Mucosa of rectum (tissue), 2 donors: Measurements from ENCODE around the gene ZSCAN22.

ENCODE experiments used
- H3K27ac ChIP-seq, 2 donors: one replicate each; pipeline ENCODE4 v1.7.0; 2013; ENCODE audit warnings: inconsistent platforms in 2 of 2, low read depth in 2 of 2, low read length in 2 of 2
- H3K27me3 ChIP-seq, 2 donors: one replicate each; pipeline ENCODE4 v1.7.0; 2013; ENCODE audit warnings: low read length in 2 of 2; ENCODE audit not compliant: control insufficient read depth in 2 of 2, insufficient read depth in 2 of 2
- H3K36me3 ChIP-seq, 2 donors: one replicate each; pipeline ENCODE4 v1.7.0; 2013; ENCODE audit warnings: low read length in 2 of 2; ENCODE audit not compliant: control insufficient read depth in 2 of 2, insufficient read depth in 2 of 2
- H3K4me1 ChIP-seq, 2 donors: one replicate each; pipeline ENCODE4 v1.7.0; 2013; ENCODE audit warnings: low read length in 2 of 2, mild to moderate bottlenecking in 1 of 2; ENCODE audit not compliant: control insufficient read depth in 2 of 2, insufficient read depth in 2 of 2
- H3K4me3 ChIP-seq, 2 donors: one replicate each; pipeline ENCODE4 v1.7.0; 2013; ENCODE audit warnings: low read length in 2 of 2
- H3K9ac ChIP-seq, 2 donors: one replicate each; pipeline ENCODE4 v1.7.0; 2013; ENCODE audit warnings: low read length in 2 of 2, low read depth in 1 of 2, mild to moderate bottlenecking in 1 of 2
- H3K9me3 ChIP-seq, 2 donors: one replicate each; pipeline ENCODE4 v1.7.0; 2013; ENCODE audit warnings: low read length in 2 of 2; ENCODE audit not compliant: control insufficient read depth in 2 of 2
- donor health status: healthy.
- donor health status: Normal muscosa, but diverticular disease.

The ZSCAN22 gene

GRCh38 chr19:58350871-58351557, 24.2 kb downstream of the ZSCAN22 start:
- no peaks in the 10 kb centered on the region for H3K4me1 ChIP-seq
- H3K9me3 ChIP-seq, result no peaks in the 10 kb centered on the region
- no peaks in the 10 kb centered on the region for H3K27me3 ChIP-seq
- H3K36me3 ChIP-seq, result no peaks in the 10 kb centered on the region
- no peak overlapping the region for H3K9ac ChIP-seq
- no peak overlapping the region for H3K4me3 ChIP-seq
- no peak overlapping the region for H3K27ac ChIP-seq

GRCh38 chr19:58351558-58351878, 24.7 kb downstream of the ZSCAN22 start:
- Histone ChIP-seq H3K27ac (no peak overlapping the region), H3K9me3 (no peaks in the 10 kb centered on the region), H3K4me1 (no peaks in the 10 kb centered on the region), H3K4me3 (no peak overlapping the region), H3K9ac (no peak overlapping the region), H3K27me3 (no peaks in the 10 kb centered on the region), H3K36me3 (no peaks in the 10 kb centered on the region)

GRCh38 chr19:58351990-58352755, 25.4 kb downstream of the ZSCAN22 start:
- no peaks in the 10 kb centered on the region for H3K27me3 ChIP-seq

GRCh38 chr19:58352760-58353671, 26.2 kb downstream of the ZSCAN22 start, which contains the start of gene A1BG:
TSS of gene A1BG (minus strand) at chr19:58353492. CDS start at chr19:58353437, 55 bp downstream.
- peaks cover 0 to 5% of the 10 kb centered on the region in 2 donors for H3K4me1 ChIP-seq
- no peaks in the 10 kb centered on the region for H3K27me3 ChIP-seq
- no peaks in the 10 kb centered on the region for H3K36me3 ChIP-seq
- H3K4me3 ChIP-seq, result no peak within 1 kb of the TSS
- no peaks in the 10 kb centered on the region for H3K9me3 ChIP-seq
- H3K27ac ChIP-seq, result no peak within 1 kb of the TSS
- H3K9ac ChIP-seq, result no peak within 1 kb of the TSS

More at GRCh38 chr19:58351990-58352755, 25.4 kb downstream of the ZSCAN22 start:
- Histone ChIP-seq H3K36me3 (no peaks in the 10 kb centered on the region), H3K9me3 (no peaks in the 10 kb centered on the region), H3K9ac (no peak overlapping the region), H3K4me3 (no peak overlapping the region), H3K27ac (no peak overlapping the region), H3K4me1 (peaks cover 0 to 5% of the 10 kb centered on the region in 2 donors)

GRCh38 chr19:58353717-58354477, 27.1 kb downstream of the ZSCAN22 start:
- no peaks in the 10 kb centered on the region for H3K9me3 ChIP-seq
- H3K27ac ChIP-seq, result no peak overlapping the region
- H3K36me3 ChIP-seq, result no peaks in the 10 kb centered on the region
- H3K4me3 ChIP-seq, result no peak overlapping the region
- no peak overlapping the region for H3K9ac ChIP-seq
- peaks cover 0 to 5% of the 10 kb centered on the region in 2 donors for H3K4me1 ChIP-seq
- no peaks in the 10 kb centered on the region for H3K27me3 ChIP-seq

GRCh38 chr19:58354478-58355030, 27.8 kb downstream of the ZSCAN22 start:
- H3K4me3 ChIP-seq, result no peak overlapping the region
- H3K36me3 ChIP-seq, result no peaks in the 10 kb centered on the region
- no peak overlapping the region for H3K27ac ChIP-seq
- H3K27me3 ChIP-seq, result no peaks in the 10 kb centered on the region
- no peaks in the 10 kb centered on the region for H3K9me3 ChIP-seq
- H3K9ac ChIP-seq, result no peak overlapping the region
- H3K4me1 ChIP-seq, result peaks cover 0 to 5% of the 10 kb centered on the region in 2 donors

GRCh38 chr19:58355215-58355796, 28.5 kb downstream of the ZSCAN22 start:
- no peaks in the 10 kb centered on the region for H3K27me3 ChIP-seq
- H3K4me3 ChIP-seq, result no peak overlapping the region
- H3K36me3 ChIP-seq, result no peaks in the 10 kb centered on the region
- H3K9me3 ChIP-seq, result no peaks in the 10 kb centered on the region
- peaks cover 0 to 5% of the 10 kb centered on the region in 2 donors for H3K4me1 ChIP-seq
- H3K9ac ChIP-seq, result no peak overlapping the region
- H3K27ac ChIP-seq, result no peak overlapping the region

- Histone ChIP-seq H3K4me1 (peaks cover 0 to 5% of the 10 kb centered on the region in 2 donors), H3K36me3 (no peaks in the 10 kb centered on the region), H3K9ac (peak overlapping the region in 1 of 2 donors; percentile 24), H3K27ac (no peak overlapping the region), H3K4me3 (peak overlapping the region; percentile 27 to 50), H3K27me3 (no peaks in the 10 kb centered on the region), H3K9me3 (no peaks in the 10 kb centered on the region)
Measured at GRCh38 chr19:58355908-58356765, 29.3 kb downstream of the ZSCAN22 start.
